HCT116 (cell line): Measurements from ENCODE around the gene ALG1. TPM values are rescaled to one million over a fixed set of nuclear protein-coding genes. Genes with fewer than 3 reads are reported as not detected.

Experiments
- ATAC-seq: fragments of 200-7000 bp; cut with Tn5 transposase; 2 replicates; pipeline ENCODE4 v1.9.1; 2020; ENCODE audit warnings: mild to moderate bottlenecking, moderate library complexity
- BruUV-seq: library from RNA; stranded (reverse); fragments of 400-500 nt; replicated peaks from 2 replicates; lab custom pipeline; 2021; lab: Mats Ljungman, UMichigan
- CTCF ChIA-PET: fragments of 300-600 bp; sonication (Branson Sonifier 250); formaldehyde crosslinking; loops from one replicate; lab custom pipeline; 2021; ENCODE audit warnings: antibody characterized with exemption; lab: Charles Lee
- POLR2A ChIA-PET: fragments of 300-600, 350-600 bp; sonication (Branson Sonifier 250); formaldehyde crosslinking; loops from one replicate; lab custom pipeline; 2021; ENCODE audit warnings: antibody characterized with exemption; lab: Charles Lee
- RAD21 ChIA-PET, 2 experiments: fragments of 300-600 bp; sonication (Branson Sonifier 250); formaldehyde crosslinking; loops; one replicate each; lab custom pipeline; 2023; ENCODE audit warnings: low total read pairs in 2 of 2; ENCODE audit not compliant: uncharacterized antibody in 2 of 2, unreplicated experiment in 2 of 2, low non-redundant PET in 1 of 2; lab: Charles Lee
- DNase-seq: peaks from one replicate; pipeline ENCODE4 v3.0.0-alpha.2; 2010; ENCODE audit warnings: low read depth, low spot score
- H2AFZ ChIP-seq: fragments of 200-600 bp; shearing (Covaris generic), sonication (generic); 2 replicates; pipeline ENCODE4 v1.6.1; 2017; ENCODE audit warnings: low read depth, mixed run types, mixed read lengths, antibody characterized with exemption, low read length; ENCODE audit not compliant: poor library complexity, severe bottlenecking
- H3K27ac ChIP-seq: 2 replicates; pipeline ENCODE4 v1.5.1; 2012; ENCODE audit warnings: low read depth, low read length
- H3K27me3 ChIP-seq: fragments of 200-600 bp; sonication (generic); 2 replicates; pipeline ENCODE4 v1.6.1; 2016; ENCODE audit warnings: mixed run types, low read length, mixed read lengths; ENCODE audit not compliant: insufficient read depth
- H3K36me3 ChIP-seq, 2 experiments: fragments of 200-500 bp in 1 of 2; fragments of 200-600 bp in 1 of 2; sonication (Bioruptor generic) in 1 of 2; sonication (generic) in 1 of 2; 2 replicates each; pipeline versions ENCODE4 v1.5.1 to v1.6.1; 2014 to 2016; ENCODE audit warnings: low read length in 2 of 2, inconsistent platforms in 1 of 2, mixed read lengths in 1 of 2, mixed run types in 1 of 2; ENCODE audit not compliant: insufficient read depth in 2 of 2, control insufficient read depth in 1 of 2
- H3K4me1 ChIP-seq, 2 experiments: fragments of 200-600 bp in 1 of 2; sonication (generic) in 1 of 2; 2 replicates each; pipeline versions ENCODE4 v1.5.1 to v1.6.1; 2012 to 2017; ENCODE audit warnings: low read length in 2 of 2, inconsistent platforms in 1 of 2, mild to moderate bottlenecking in 1 of 2, mixed read lengths in 1 of 2, mixed run types in 1 of 2, moderate library complexity in 1 of 2; ENCODE audit not compliant: insufficient read depth in 2 of 2, control insufficient read depth in 1 of 2
- H3K4me2 ChIP-seq: fragments of 200-600 bp; sonication (generic); 2 replicates; pipeline ENCODE4 v1.6.1; 2017; ENCODE audit warnings: mixed run types, low read length, mixed read lengths
- H3K4me3 ChIP-seq, 2 experiments: fragments of 200-600 bp in 1 of 2; sonication (generic) in 1 of 2; replicated peaks in 1 of 2; 2 replicates each; pipeline ENCODE4 v1.5.1; 2011 to 2016; ENCODE audit warnings: low read length in 2 of 2, control low read depth in 1 of 2, low read depth in 1 of 2, mild to moderate bottlenecking in 1 of 2, mixed read lengths in 1 of 2, mixed run types in 1 of 2
- H3K79me2 ChIP-seq: fragments of 200-600 bp; sonication (generic); 2 replicates; pipeline ENCODE4 v1.6.1; 2017; ENCODE audit warnings: mild to moderate bottlenecking, mixed run types, low read length, moderate library complexity, mixed read lengths; ENCODE audit not compliant: insufficient read depth
- H3K9ac ChIP-seq: fragments of 200-600 bp; sonication (generic); 2 replicates; pipeline ENCODE4 v1.6.1; 2016; ENCODE audit warnings: low read length, mixed read lengths
- H3K9me2 ChIP-seq: fragments of 200-600 bp; sonication (generic), shearing (Covaris generic); 2 replicates; pipeline ENCODE4 v1.6.1; 2017; ENCODE audit warnings: mixed run types, mild to moderate bottlenecking, moderate library complexity; ENCODE audit not compliant: insufficient read depth
- H3K9me3 ChIP-seq, 2 experiments: fragments of 200-500 bp in 1 of 2; fragments of 200-600 bp in 1 of 2; sonication (Bioruptor generic) in 1 of 2; sonication (generic) in 1 of 2; 2 replicates each; pipeline ENCODE4 v1.6.1; 2014 to 2017; ENCODE audit warnings: low read length in 2 of 2, mixed read lengths in 2 of 2, inconsistent platforms in 1 of 2, low read depth in 1 of 2, mild to moderate bottlenecking in 1 of 2, mixed run types in 1 of 2, moderate library complexity in 1 of 2; ENCODE audit not compliant: control insufficient read depth in 1 of 2, insufficient read depth in 1 of 2
- H4K20me1 ChIP-seq: fragments of 200-600 bp; sonication (generic), shearing (Covaris generic); 2 replicates; pipeline ENCODE4 v1.6.1; 2017; ENCODE audit warnings: mixed run types, mild to moderate bottlenecking, moderate library complexity; ENCODE audit not compliant: insufficient read depth
- CBX3 ChIP-seq: IDR thresholded peaks from 2 replicates; pipeline ENCODE4 v1.6.1; 2012; ENCODE audit warnings: low read depth
- CEBPB ChIP-seq: IDR thresholded peaks from 2 replicates; pipeline ENCODE4 v1.6.1; 2012; ENCODE audit warnings: low read depth
- EGR1 ChIP-seq: IDR thresholded peaks from 2 replicates; pipeline ENCODE4 v1.6.1; 2012; ENCODE audit warnings: low read depth
- ELF1 ChIP-seq: IDR thresholded peaks from 2 replicates; pipeline ENCODE4 v1.6.1; 2012; ENCODE audit warnings: low read depth, borderline replicate concordance
- EZH2phosphoT487 ChIP-seq: fragments of 200-600 bp; IDR thresholded peaks from 2 replicates; pipeline ENCODE4 v1.6.1; 2018; ENCODE audit warnings: antibody characterized with exemption, borderline replicate concordance
- JUND ChIP-seq: IDR thresholded peaks from 2 replicates; pipeline ENCODE4 v1.6.1; 2012
- POLR2A ChIP-seq: IDR thresholded peaks from 2 replicates; pipeline ENCODE4 v1.7.0; 2011; ENCODE audit warnings: borderline replicate concordance; ENCODE audit not compliant: insufficient read depth, insufficient read length; ENCODE audit errors: extremely low read depth
- POLR2AphosphoS5 ChIP-seq: IDR thresholded peaks from 2 replicates; pipeline ENCODE4 v1.6.1; 2011; ENCODE audit warnings: mild to moderate bottlenecking, low read depth, low read length, moderate library complexity
- RAD21 ChIP-seq: IDR thresholded peaks from 2 replicates; pipeline ENCODE4 v1.6.1; 2012; ENCODE audit warnings: low read depth, mild to moderate bottlenecking
- REST ChIP-seq: IDR thresholded peaks from 2 replicates; pipeline ENCODE4 v1.6.1; 2012; ENCODE audit warnings: low read depth
- SIN3A ChIP-seq: IDR thresholded peaks from 2 replicates; pipeline ENCODE4 v1.6.1; 2012; ENCODE audit warnings: low read depth
- SRF ChIP-seq: IDR thresholded peaks from 2 replicates; pipeline ENCODE4 v1.6.1; 2012; ENCODE audit warnings: low read depth
- YY1 ChIP-seq: IDR thresholded peaks from 2 replicates; pipeline ENCODE4 v1.6.1; 2011; ENCODE audit warnings: low read length, low read depth, moderate library complexity, mild to moderate bottlenecking; ENCODE audit not compliant: insufficient replicate concordance; ENCODE audit errors: extremely low read depth
- intact Hi-C: fragments of 100-400 bp; cut with micrococcal nuclease; formaldehyde crosslinking; loops from 2 replicates; pipeline ENCODE4 v1.10.0; 2022
- total RNA-seq: library from RNA; stranded (reverse); gene quantifications from one replicate; pipeline ENCODE4 v1.2.1, GENCODE V29; 2021; ENCODE audit not compliant: unreplicated experiment

ALG1 gene
- total RNA-seq, 1 experiment from 2014 or later, result 27.1 TPM

DNA sequence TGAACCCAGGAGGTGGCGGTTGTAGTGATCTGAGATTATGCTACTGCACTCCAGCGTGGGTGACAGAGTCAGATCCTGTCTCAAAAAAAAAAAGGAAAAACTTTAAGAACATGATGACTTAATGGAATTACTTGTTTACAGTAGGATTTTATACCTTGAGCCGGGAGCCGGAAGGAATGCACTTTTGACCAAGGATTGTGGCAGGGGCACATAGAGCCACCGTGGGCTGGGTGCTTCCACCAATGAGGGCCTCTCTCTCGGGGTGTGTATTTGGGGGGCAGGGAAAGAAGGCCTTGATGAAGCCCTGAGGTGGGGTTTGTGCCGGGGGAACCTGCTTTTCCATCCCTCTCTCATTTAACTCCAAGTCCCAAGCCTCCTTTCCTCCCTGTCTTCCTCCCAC lies 31.2 kb upstream of the ALG1 start:
- ChIA-PET CTCF (no interaction called here), RAD21 (no interaction called here), POLR2A (no interaction called here)
- Histone ChIP-seq H3K4me3 (no peak overlapping the region), H3K79me2 (no peaks in the 10 kb centered on the region), H3K27me3 (no peaks in the 10 kb centered on the region), H3K4me1 (peaks cover 15 to 34% of the 10 kb centered on the region in 2 experiments), H4K20me1 (no peaks in the 10 kb centered on the region), H3K9me2 (no peaks in the 10 kb centered on the region), H2AFZ (no peak overlapping the region), H3K9ac (no peak overlapping the region), H3K9me3 (no peaks in the 10 kb centered on the region), H3K27ac (no peak overlapping the region), H3K36me3 (no peaks in the 10 kb centered on the region), H3K4me2 (no peak overlapping the region)
- intact Hi-C loops, result no loop called here
- ATAC-seq, result no peak
- no TSS peak for BruUV-seq
- TF ChIP-seq SIN3A, result no peak
- TF ChIP-seq EGR1, result no peak
- no peak for TF ChIP-seq ELF1
- no peak for TF ChIP-seq RAD21
- no peak for TF ChIP-seq CEBPB
- no peak for TF ChIP-seq POLR2A
- TF ChIP-seq SRF, result no peak
- no peak for TF ChIP-seq REST
- no peak for TF ChIP-seq JUND
- TF ChIP-seq YY1, result no peak
- TF ChIP-seq EZH2phosphoT487, result no peak
- no peak for TF ChIP-seq CBX3
- no peak for TF ChIP-seq POLR2AphosphoS5
- DNase-seq, result no peak
